HFF-Myc (cell line): ENCODE measurements around the gene TDRD3.

Experiments
- DNase-seq: peaks from one replicate; pipeline ENCODE4 v3.0.0-alpha.2; 2011; ENCODE audit warnings: low read depth; ENCODE audit errors: extremely low read depth
- H3K4me3 ChIP-seq: replicated peaks from 2 replicates; pipeline ENCODE4 v1.5.1; 2011; ENCODE audit warnings: low read depth, mild to moderate bottlenecking, control low read depth, low read length
- CTCF ChIP-seq: IDR thresholded peaks from 2 replicates; pipeline ENCODE4 v1.5.1; 2012; ENCODE audit warnings: mild to moderate bottlenecking, low read depth, low read length, control low read depth; ENCODE audit errors: missing control alignments

TDRD3 gene

GRCh38 chr13:60577761-60578160 is 180.7 kb downstream of the TDRD3 start:
- H3K4me3 ChIP-seq, result no peak overlapping the region
- no peak for TF ChIP-seq CTCF
- no peak for DNase-seq

GRCh38 chr13:60583196-60583888 is 186.3 kb downstream of the TDRD3 start:
- no peak for DNase-seq
- TF ChIP-seq CTCF, result no peak
- H3K4me3 ChIP-seq, result no peak overlapping the region

- H3K4me3 ChIP-seq, result no peak overlapping the region
- TF ChIP-seq CTCF, result no peak
- DNase-seq, result peak; percentile 20
These were observed 187.1 kb downstream of the TDRD3 start for GRCh38 chr13:60583911-60584753.

GRCh38 chr13:60584976-60585375 is 188.0 kb downstream of the TDRD3 start:
- TF ChIP-seq CTCF, result no peak
- H3K4me3 ChIP-seq, result no peak overlapping the region

GRCh38 chr13:60590800-60591747 is 194.1 kb downstream of the TDRD3 start:
- H3K4me3 ChIP-seq, result no peak overlapping the region
- TF ChIP-seq CTCF, result no peak
- DNase-seq, result no peak

More at GRCh38 chr13:60584976-60585375, 188.0 kb downstream of the TDRD3 start:
- DNase-seq, result no peak

- no peak for TF ChIP-seq CTCF
- no peak for DNase-seq
- H3K4me3 ChIP-seq, result no peak overlapping the region
These were observed 206.0 kb downstream of the TDRD3 start for GRCh38 chr13:60603049-60603448.
